ENCODE measurements around the gene REPS2. TPM values are rescaled to one million over a fixed set of nuclear protein-coding genes. Genes with fewer than 3 reads are reported as not detected.

Gene REPS2
- total and polyA plus RNA-seq, 2 experiments from 2014 or later = 1.2 to 4.4 TPM

Small RNAs within 50 kb of the gene (small RNA-seq; reads per million reads assigned to genes)
- not detected for gene RF00019 (ENCODE audit: low replicate concordance)
- not detected for gene RF00190 (ENCODE audit: low replicate concordance)

Other genes starting within 250 kb of the REPS2 start
- gene CTPS2, start 234.0 kb upstream of the REPS2 start, total RNA-seq (2014; rRNA removed; shearing (Covaris generic)) = 35.5 and 36.6 TPM in 2 replicates
- gene CTPS2, start 234.0 kb upstream of the REPS2 start, polyA plus RNA-seq (2016; fragmentation: Nextera tagmentation; extraction: Ambion mirVana) = 10.4 and 16.4 TPM in 2 replicates
- gene SYAP1, start 227.0 kb upstream of the REPS2 start, total RNA-seq (2014; rRNA removed; shearing (Covaris generic)) = 18.0 and 19.3 TPM in 2 replicates
- 46.7 and 48.3 TPM in 2 replicates for gene SYAP1, start 227.0 kb upstream of the REPS2 start, polyA plus RNA-seq (2016; fragmentation: Nextera tagmentation; extraction: Ambion mirVana)
- gene TXLNG, start 160.2 kb upstream of the REPS2 start, total RNA-seq (2014; rRNA removed; shearing (Covaris generic)) = 44.8 and 48.4 TPM in 2 replicates
- gene TXLNG, start 160.2 kb upstream of the REPS2 start, polyA plus RNA-seq (2016; fragmentation: Nextera tagmentation; extraction: Ambion mirVana) = 35.3 and 45.3 TPM in 2 replicates
- gene RBBP7, start 76.3 kb upstream of the REPS2 start, total RNA-seq (2014; rRNA removed; shearing (Covaris generic)) = 110 and 111 TPM in 2 replicates
- 166 and 167 TPM in 2 replicates for gene RBBP7, start 76.3 kb upstream of the REPS2 start, polyA plus RNA-seq (2016; fragmentation: Nextera tagmentation; extraction: Ambion mirVana)

All from GM23338 (cell line).